Gastroesophageal sphincter (tissue), 3 donors: ENCODE results near the gene WLS.

ENCODE experiments used
- EP300 ChIP-seq: sonication (generic); formaldehyde crosslinking; IDR thresholded peaks from one replicate; pipeline ENCODE4 v1.6.1; 2017; ENCODE audit warnings: antibody characterized with exemption, mild to moderate bottlenecking
- POLR2A ChIP-seq, 2 donors: fragments of 450-650 bp; IDR thresholded peaks; one replicate each; pipeline ENCODE4 v1.6.1; 2017; ENCODE audit warnings: antibody characterized with exemption in 2 of 2, mild to moderate bottlenecking in 2 of 2, moderate library complexity in 1 of 2
- POLR2AphosphoS5 ChIP-seq: sonication (generic); formaldehyde crosslinking; IDR thresholded peaks from one replicate; pipeline ENCODE4 v1.6.1; 2017; ENCODE audit warnings: antibody characterized with exemption
- TF ChIP-seq, protein P1 (sequence below), 4 experiments: fragments of 200-600 bp in 2 of 4; fragments of 450-650 bp in 2 of 4; sonication (generic) in 1 of 4; IDR thresholded peaks; one replicate each; pipeline ENCODE4 v1.5.1; 2017 to 2019; ENCODE audit warnings: antibody characterized with exemption in 4 of 4, mild to moderate bottlenecking in 2 of 4, moderate library complexity in 2 of 4

DNA sequence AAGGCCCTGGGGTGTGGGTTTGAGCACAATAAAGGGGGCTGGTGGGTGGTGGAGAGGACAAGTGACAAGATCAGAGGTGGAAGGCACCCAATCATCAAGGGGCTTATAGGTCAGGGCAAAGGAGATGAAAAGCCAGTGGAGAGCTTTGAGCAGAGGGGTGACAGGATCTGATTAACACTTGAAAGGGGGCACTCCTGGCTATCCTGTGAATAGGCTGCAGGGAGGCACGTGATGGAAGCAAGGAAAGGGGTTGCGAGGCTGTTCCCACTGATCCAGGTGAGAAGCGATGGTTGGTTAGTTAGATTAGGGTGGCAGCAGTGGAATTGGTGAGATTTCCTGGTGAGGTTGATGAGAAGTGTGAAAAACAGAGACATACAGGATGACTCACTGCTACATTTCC, 80.6 kb downstream of the WLS start:
- TF ChIP-seq POLR2A (IDR thresholded peaks at IDR 0.05) (no peak), EP300 (no peak), POLR2AphosphoS5 (no peak)
- TF ChIP-seq, protein P1, sequence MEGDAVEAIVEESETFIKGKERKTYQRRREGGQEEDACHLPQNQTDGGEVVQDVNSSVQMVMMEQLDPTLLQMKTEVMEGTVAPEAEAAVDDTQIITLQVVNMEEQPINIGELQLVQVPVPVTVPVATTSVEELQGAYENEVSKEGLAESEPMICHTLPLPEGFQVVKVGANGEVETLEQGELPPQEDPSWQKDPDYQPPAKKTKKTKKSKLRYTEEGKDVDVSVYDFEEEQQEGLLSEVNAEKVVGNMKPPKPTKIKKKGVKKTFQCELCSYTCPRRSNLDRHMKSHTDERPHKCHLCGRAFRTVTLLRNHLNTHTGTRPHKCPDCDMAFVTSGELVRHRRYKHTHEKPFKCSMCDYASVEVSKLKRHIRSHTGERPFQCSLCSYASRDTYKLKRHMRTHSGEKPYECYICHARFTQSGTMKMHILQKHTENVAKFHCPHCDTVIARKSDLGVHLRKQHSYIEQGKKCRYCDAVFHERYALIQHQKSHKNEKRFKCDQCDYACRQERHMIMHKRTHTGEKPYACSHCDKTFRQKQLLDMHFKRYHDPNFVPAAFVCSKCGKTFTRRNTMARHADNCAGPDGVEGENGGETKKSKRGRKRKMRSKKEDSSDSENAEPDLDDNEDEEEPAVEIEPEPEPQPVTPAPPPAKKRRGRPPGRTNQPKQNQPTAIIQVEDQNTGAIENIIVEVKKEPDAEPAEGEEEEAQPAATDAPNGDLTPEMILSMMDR (IDR thresholded peaks at IDR 0.05), result no peak
